ENCODE results near the gene FASTKD1.

DNA sequence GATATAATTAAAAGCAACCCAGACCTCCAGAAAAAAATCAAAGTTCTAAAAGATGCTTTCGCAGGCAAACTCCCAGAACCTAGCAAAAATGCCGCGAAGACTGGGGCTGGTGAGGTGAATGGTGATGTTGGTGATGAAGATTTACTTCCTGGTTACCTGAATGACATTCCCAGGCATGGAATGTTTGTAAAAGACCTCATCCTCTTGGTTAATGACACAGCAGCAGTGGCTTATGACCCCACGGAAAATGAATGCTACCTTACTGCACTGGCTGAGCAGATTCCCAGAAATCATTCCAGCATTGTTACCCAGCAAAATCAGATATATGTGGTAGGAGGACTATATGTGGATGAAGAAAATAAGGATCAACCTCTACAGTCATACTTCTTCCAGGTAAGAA lies 63.2 kb downstream of the FASTKD1 start:
- TF ChIP-seq, protein P1, sequence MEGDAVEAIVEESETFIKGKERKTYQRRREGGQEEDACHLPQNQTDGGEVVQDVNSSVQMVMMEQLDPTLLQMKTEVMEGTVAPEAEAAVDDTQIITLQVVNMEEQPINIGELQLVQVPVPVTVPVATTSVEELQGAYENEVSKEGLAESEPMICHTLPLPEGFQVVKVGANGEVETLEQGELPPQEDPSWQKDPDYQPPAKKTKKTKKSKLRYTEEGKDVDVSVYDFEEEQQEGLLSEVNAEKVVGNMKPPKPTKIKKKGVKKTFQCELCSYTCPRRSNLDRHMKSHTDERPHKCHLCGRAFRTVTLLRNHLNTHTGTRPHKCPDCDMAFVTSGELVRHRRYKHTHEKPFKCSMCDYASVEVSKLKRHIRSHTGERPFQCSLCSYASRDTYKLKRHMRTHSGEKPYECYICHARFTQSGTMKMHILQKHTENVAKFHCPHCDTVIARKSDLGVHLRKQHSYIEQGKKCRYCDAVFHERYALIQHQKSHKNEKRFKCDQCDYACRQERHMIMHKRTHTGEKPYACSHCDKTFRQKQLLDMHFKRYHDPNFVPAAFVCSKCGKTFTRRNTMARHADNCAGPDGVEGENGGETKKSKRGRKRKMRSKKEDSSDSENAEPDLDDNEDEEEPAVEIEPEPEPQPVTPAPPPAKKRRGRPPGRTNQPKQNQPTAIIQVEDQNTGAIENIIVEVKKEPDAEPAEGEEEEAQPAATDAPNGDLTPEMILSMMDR (IDR thresholded peaks at IDR 0.05; ENCODE audit: borderline replicate concordance, extremely low read depth, low read length, poor library complexity, severe bottlenecking) = no peak
- no peak for TF ChIP-seq EZH2 (IDR thresholded peaks at IDR 0.05; ENCODE audit: borderline replicate concordance, low read depth, low read length, severe bottlenecking)

Data from DND-41 (cell line).